ENCODE results near the gene COL4A4. TPM values are rescaled to one million over a fixed set of nuclear protein-coding genes. Genes with fewer than 3 reads are reported as not detected.

Gene COL4A4
- total and polyA plus RNA-seq, 2 donors (not counting 1 experiment from before 2014, with no cell fraction given), result 6.2 to 30.2 TPM

DNA sequence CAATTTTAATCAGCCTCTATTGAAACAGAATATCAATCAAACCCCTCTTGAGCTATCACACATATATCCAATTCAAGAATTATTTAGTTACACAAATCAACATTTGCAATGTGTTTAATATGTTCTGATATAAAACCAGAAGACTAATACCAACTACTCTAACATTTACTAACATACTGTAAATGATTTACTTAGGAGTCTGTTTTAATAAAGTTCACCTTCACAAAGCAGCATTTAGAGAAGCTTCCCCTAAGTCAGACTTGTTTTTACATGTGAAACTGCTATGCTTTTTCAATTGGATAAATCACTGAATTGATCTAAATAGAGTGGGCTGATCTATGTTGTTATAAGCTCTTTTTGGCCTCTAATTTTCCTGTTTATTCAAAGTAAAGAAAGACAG, 18.8 kb upstream of the COL4A4 start:
- Mint-ChIP-seq H3K9me3 (ENCODE audit: insufficient read depth) (no peaks in the 10 kb centered on the region), H3K27me3 (no peaks in the 10 kb centered on the region), H3K4me1 (peaks cover 22% of the 10 kb centered on the region), H3K4me3 (no peak overlapping the region), H3K27ac (no peak overlapping the region)
- Histone ChIP-seq H3K9me3 (ENCODE audit: control extremely low read depth in 1 of 3, control insufficient read depth in 2 of 3, insufficient read depth in 1 of 3, low read length in 2 of 3) (peaks cover 0 to 3% (median 0%) of the 10 kb centered on the region in 3 donors), H3K9ac (ENCODE audit: low read length) (no peak overlapping the region), H3K36me3 (replicated peaks in 1 of 2; ENCODE audit: control extremely low read depth in 1 of 2, control insufficient read depth in 1 of 2, extremely low read depth in 1 of 2, insufficient read depth in 2 of 2, low read length in 1 of 2) (no peaks in the 10 kb centered on the region), H3K27ac (ENCODE audit: low read length in 2 of 2) (no peak overlapping the region), H3K4me3 (ENCODE audit: control extremely low read depth in 1 of 5, extremely low read depth in 1 of 5, insufficient read depth in 1 of 5, low read depth in 2 of 5, low read length in 4 of 5) (no peak overlapping the region), H3K4me2 (replicated peaks; ENCODE audit: low read depth, low read length, poor library complexity, severe bottlenecking) (no peak overlapping the region), H3K79me2 (ENCODE audit: control insufficient read depth, insufficient read depth, low read length) (no peaks in the 10 kb centered on the region), H3K27me3 (replicated peaks in 1 of 4; ENCODE audit: control extremely low read depth in 1 of 4, control insufficient read depth in 3 of 4, insufficient read depth in 4 of 4, low read length in 3 of 4) (no peaks in the 10 kb centered on the region), H2AFZ (ENCODE audit: insufficient read depth, low read depth, low read length, poor library complexity, severe bottlenecking) (no peak overlapping the region), H3K4me1 (ENCODE audit: control insufficient read depth in 2 of 2, insufficient read depth in 2 of 2, low read length in 2 of 2) (peaks cover 0 to 5% of the 10 kb centered on the region in 2 donors), H4K20me1 (ENCODE audit: control insufficient read depth, insufficient read depth, low read length, poor library complexity, severe bottlenecking) (no peaks in the 10 kb centered on the region)
- no peak for DNase-seq
- TF ChIP-seq, protein P1, sequence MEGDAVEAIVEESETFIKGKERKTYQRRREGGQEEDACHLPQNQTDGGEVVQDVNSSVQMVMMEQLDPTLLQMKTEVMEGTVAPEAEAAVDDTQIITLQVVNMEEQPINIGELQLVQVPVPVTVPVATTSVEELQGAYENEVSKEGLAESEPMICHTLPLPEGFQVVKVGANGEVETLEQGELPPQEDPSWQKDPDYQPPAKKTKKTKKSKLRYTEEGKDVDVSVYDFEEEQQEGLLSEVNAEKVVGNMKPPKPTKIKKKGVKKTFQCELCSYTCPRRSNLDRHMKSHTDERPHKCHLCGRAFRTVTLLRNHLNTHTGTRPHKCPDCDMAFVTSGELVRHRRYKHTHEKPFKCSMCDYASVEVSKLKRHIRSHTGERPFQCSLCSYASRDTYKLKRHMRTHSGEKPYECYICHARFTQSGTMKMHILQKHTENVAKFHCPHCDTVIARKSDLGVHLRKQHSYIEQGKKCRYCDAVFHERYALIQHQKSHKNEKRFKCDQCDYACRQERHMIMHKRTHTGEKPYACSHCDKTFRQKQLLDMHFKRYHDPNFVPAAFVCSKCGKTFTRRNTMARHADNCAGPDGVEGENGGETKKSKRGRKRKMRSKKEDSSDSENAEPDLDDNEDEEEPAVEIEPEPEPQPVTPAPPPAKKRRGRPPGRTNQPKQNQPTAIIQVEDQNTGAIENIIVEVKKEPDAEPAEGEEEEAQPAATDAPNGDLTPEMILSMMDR (IDR thresholded peaks at IDR 0.05), result no peak
- no peak for TF ChIP-seq EZH2 (IDR thresholded peaks at IDR 0.05; ENCODE audit: borderline replicate concordance, insufficient read depth, low read depth, low read length, poor library complexity, severe bottlenecking)
- ChIA-PET POLR2A (no interaction called here), CTCF (no interaction called here)
- ATAC-seq (ENCODE audit: low read depth), result no peak
- intact Hi-C loops (cut with micrococcal nuclease), result no loop called here

DNA sequence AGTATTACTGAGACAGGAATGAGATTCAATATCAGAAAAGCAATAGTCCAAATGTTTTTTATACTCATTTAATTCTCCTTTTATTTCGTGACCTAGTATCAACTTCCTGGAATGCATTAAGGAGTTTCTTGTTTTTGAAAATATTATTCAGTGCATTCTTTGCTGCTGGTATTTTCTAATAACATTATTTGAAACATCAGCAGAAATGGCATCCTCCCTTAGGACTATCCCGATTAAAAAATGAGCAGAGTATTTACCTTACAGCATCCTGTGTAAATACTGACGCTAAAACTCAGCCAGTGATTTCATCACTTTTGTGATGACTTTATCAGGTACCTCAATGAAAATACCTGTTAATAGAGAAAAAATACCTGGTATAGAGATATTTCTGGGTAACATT, 16.8 kb upstream of the COL4A4 start:
- Histone ChIP-seq H3K36me3 (replicated peaks in 1 of 2; ENCODE audit: control extremely low read depth in 1 of 2, control insufficient read depth in 1 of 2, extremely low read depth in 1 of 2, insufficient read depth in 2 of 2, low read length in 1 of 2) (no peaks in the 10 kb centered on the region), H4K20me1 (ENCODE audit: control insufficient read depth, insufficient read depth, low read length, poor library complexity, severe bottlenecking) (no peaks in the 10 kb centered on the region), H3K4me1 (ENCODE audit: control insufficient read depth in 2 of 2, insufficient read depth in 2 of 2, low read length in 2 of 2) (no peaks in the 10 kb centered on the region), H3K27ac (ENCODE audit: low read length in 2 of 2) (no peak overlapping the region), H3K79me2 (ENCODE audit: control insufficient read depth, insufficient read depth, low read length) (no peaks in the 10 kb centered on the region), H3K9ac (ENCODE audit: low read length) (no peak overlapping the region), H3K9me3 (ENCODE audit: control extremely low read depth in 1 of 3, control insufficient read depth in 2 of 3, insufficient read depth in 1 of 3, low read length in 2 of 3) (peaks cover 0 to 3% (median 0%) of the 10 kb centered on the region in 3 donors), H3K4me3 (ENCODE audit: control extremely low read depth in 1 of 5, extremely low read depth in 1 of 5, insufficient read depth in 1 of 5, low read depth in 2 of 5, low read length in 4 of 5) (no peak overlapping the region), H3K4me2 (replicated peaks; ENCODE audit: low read depth, low read length, poor library complexity, severe bottlenecking) (no peak overlapping the region), H3K27me3 (replicated peaks in 1 of 4; ENCODE audit: control extremely low read depth in 1 of 4, control insufficient read depth in 3 of 4, insufficient read depth in 4 of 4, low read length in 3 of 4) (no peaks in the 10 kb centered on the region), H2AFZ (ENCODE audit: insufficient read depth, low read depth, low read length, poor library complexity, severe bottlenecking) (no peak overlapping the region)
- intact Hi-C loops (cut with micrococcal nuclease), result no loop called here
- TF ChIP-seq, protein P1 (IDR thresholded peaks at IDR 0.05), result no peak
- no peak for TF ChIP-seq EZH2 (IDR thresholded peaks at IDR 0.05; ENCODE audit: borderline replicate concordance, insufficient read depth, low read depth, low read length, poor library complexity, severe bottlenecking)
- ChIA-PET POLR2A (no interaction called here), CTCF (no interaction called here)
- Mint-ChIP-seq H3K4me1 (peaks cover 3% of the 10 kb centered on the region), H3K4me3 (no peak overlapping the region), H3K9me3 (ENCODE audit: insufficient read depth) (no peaks in the 10 kb centered on the region), H3K27me3 (no peaks in the 10 kb centered on the region), H3K27ac (no peak overlapping the region)
- WGBS (ENCODE audit: insufficient coverage), result no CpG with 5 or more reads among the region's 3 CpGs
- no peak for DNase-seq
- ATAC-seq (ENCODE audit: low read depth), result no peak

All from B cell (primary cell).